ENCODE results near the gene MYBPC1.
"Not testable (repeated sequence)": the region's sequence is repeated elsewhere in the genome, so short reads cannot be mapped to it uniquely, and the experiment has no call there.

The MYBPC1 gene, protein sequence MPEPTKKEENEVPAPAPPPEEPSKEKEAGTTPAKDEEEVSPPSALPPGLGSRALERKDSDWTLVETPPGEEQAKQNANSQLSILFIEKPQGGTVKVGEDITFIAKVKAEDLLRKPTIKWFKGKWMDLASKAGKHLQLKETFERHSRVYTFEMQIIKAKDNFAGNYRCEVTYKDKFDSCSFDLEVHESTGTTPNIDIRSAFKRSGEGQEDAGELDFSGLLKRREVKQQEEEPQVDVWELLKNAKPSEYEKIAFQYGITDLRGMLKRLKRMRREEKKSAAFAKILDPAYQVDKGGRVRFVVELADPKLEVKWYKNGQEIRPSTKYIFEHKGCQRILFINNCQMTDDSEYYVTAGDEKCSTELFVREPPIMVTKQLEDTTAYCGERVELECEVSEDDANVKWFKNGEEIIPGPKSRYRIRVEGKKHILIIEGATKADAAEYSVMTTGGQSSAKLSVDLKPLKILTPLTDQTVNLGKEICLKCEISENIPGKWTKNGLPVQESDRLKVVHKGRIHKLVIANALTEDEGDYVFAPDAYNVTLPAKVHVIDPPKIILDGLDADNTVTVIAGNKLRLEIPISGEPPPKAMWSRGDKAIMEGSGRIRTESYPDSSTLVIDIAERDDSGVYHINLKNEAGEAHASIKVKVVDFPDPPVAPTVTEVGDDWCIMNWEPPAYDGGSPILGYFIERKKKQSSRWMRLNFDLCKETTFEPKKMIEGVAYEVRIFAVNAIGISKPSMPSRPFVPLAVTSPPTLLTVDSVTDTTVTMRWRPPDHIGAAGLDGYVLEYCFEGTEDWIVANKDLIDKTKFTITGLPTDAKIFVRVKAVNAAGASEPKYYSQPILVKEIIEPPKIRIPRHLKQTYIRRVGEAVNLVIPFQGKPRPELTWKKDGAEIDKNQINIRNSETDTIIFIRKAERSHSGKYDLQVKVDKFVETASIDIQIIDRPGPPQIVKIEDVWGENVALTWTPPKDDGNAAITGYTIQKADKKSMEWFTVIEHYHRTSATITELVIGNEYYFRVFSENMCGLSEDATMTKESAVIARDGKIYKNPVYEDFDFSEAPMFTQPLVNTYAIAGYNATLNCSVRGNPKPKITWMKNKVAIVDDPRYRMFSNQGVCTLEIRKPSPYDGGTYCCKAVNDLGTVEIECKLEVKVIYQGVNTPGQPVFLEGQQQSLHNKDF

GRCh38 chr12:101594700-101595099, at the start of gene MYBPC1:
MYBPC1 (plus strand) TSS chr12:101594971; CDS start chr12:101595071, 100 bp downstream.
- no peak within 1 kb of the TSS for H3K4me3 ChIP-seq (ENCODE audit: low read depth, low read length)
- DNase-seq (ENCODE audit: low read depth), result no peak
- TF ChIP-seq POLR2A (IDR thresholded peaks at IDR 0.05; ENCODE audit: extremely low read depth, insufficient read length), result no peak
- TF ChIP-seq CTCF (IDR thresholded peaks at IDR 0.05; ENCODE audit: low read depth, low read length), result no peak
- TF ChIP-seq MYC (IDR thresholded peaks at IDR 0.05; ENCODE audit: low read depth, low read length), result no peak
- no peak for TF ChIP-seq MAX (IDR thresholded peaks at IDR 0.05; ENCODE audit: low read depth, low read length)

DNA sequence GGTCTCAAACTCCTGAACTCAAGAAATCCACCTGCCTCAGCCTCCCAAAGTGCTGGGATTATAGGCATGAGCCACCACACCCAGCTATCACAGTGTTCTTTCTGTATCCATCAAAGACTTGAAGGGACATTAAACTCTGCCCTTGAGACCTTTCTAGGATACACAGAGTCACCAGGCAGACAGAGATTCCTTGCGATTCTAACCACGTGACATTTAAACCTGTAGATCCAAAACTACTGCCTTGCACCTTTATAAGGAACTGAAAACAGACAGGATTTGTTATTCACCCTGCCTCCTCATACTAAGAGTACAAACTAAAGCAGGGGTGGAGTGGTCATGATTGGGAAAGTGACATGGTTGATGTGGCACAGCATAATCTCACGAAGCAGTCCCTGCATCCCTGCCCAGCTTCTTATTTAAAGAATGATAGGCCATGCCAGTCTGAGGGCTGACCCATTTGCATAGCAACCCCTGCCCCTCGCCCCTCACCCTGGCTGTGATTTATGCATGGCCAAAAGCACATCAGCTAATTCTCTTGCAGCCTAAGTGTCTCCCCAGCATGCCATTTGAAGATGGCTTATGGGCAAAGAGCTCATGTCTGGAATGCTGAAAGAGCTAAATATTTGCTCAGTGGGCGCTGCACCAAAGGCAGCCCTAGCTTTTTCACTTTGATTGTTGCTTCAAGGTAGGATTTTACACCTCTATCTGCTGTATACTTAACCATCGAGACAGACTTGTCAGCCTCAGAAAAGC, 43.2 kb upstream of the MYBPC1 start:
- TF ChIP-seq MAX (IDR thresholded peaks at IDR 0.05; ENCODE audit: low read depth, low read length) (no peak), POLR2A (IDR thresholded peaks at IDR 0.05; ENCODE audit: extremely low read depth, insufficient read length) (no peak), CTCF (IDR thresholded peaks at IDR 0.05; ENCODE audit: low read depth, low read length) (no peak), MYC (IDR thresholded peaks at IDR 0.05; ENCODE audit: low read depth, low read length) (no peak)
- no peak overlapping the region for H3K4me3 ChIP-seq (ENCODE audit: low read depth, low read length)
- DNase-seq (ENCODE audit: low read depth), result no peak

GRCh38 chr12:101552277-101552676, 42.5 kb upstream of the MYBPC1 start:
- H3K4me3 ChIP-seq (ENCODE audit: low read depth, low read length), result no peak overlapping the region
- TF ChIP-seq CTCF (IDR thresholded peaks at IDR 0.05; ENCODE audit: low read depth, low read length) (no peak), POLR2A (IDR thresholded peaks at IDR 0.05; ENCODE audit: extremely low read depth, insufficient read length) (no peak), MAX (IDR thresholded peaks at IDR 0.05; ENCODE audit: low read depth, low read length) (no peak), MYC (IDR thresholded peaks at IDR 0.05; ENCODE audit: low read depth, low read length) (no peak)
- DNase-seq (ENCODE audit: low read depth), result peak; percentile 39

- no peak overlapping the region for H3K4me3 ChIP-seq (ENCODE audit: low read depth, low read length)
- no peak for TF ChIP-seq CTCF (IDR thresholded peaks at IDR 0.05; ENCODE audit: low read depth, low read length)
- no peak for TF ChIP-seq MAX (IDR thresholded peaks at IDR 0.05; ENCODE audit: low read depth, low read length)
- TF ChIP-seq POLR2A (IDR thresholded peaks at IDR 0.05; ENCODE audit: extremely low read depth, insufficient read length), result no peak
- no peak for TF ChIP-seq MYC (IDR thresholded peaks at IDR 0.05; ENCODE audit: low read depth, low read length)
- no peak for DNase-seq (ENCODE audit: low read depth)
Measured at GRCh38 chr12:101557094-101557493, 37.7 kb upstream of the MYBPC1 start.

- H3K4me3 ChIP-seq (ENCODE audit: low read depth, low read length); DNase-seq (ENCODE audit: low read depth): not testable (repeated sequence)
Measured at GRCh38 chr12:101558726-101559125, 36.0 kb upstream of the MYBPC1 start.
